ENCODE measurements around the gene TNRC6A. TPM values are rescaled to one million over a fixed set of nuclear protein-coding genes. Genes with fewer than 3 reads are reported as not detected.

The TNRC6A gene
- polyA plus RNA-seq, 4 donors: 46.7 to 77.3 (median 54.7) TPM

GRCh38 chr16:24861461-24861860 lies 132.0 kb downstream of the TNRC6A start:
- no peak for DNase-seq (ENCODE audit: low read depth in 4 of 4, low spot score in 3 of 4)

GRCh38 chr16:24863582-24864437 lies 134.4 kb downstream of the TNRC6A start:
- no peak for DNase-seq (ENCODE audit: low read depth in 4 of 4, low spot score in 3 of 4)

GRCh38 chr16:24869033-24869432 lies 139.6 kb downstream of the TNRC6A start:
- no peak for DNase-seq (ENCODE audit: low read depth in 4 of 4, low spot score in 3 of 4)

- DNase-seq (ENCODE audit: low read depth in 4 of 4, low spot score in 3 of 4): no peak
These were observed 142.4 kb downstream of the TNRC6A start for GRCh38 chr16:24871891-24872290.

GRCh38 chr16:24873028-24873427 lies 143.6 kb downstream of the TNRC6A start:
- DNase-seq (ENCODE audit: low read depth in 4 of 4, low spot score in 3 of 4): no peak

GRCh38 chr16:24875466-24875865 lies 146.0 kb downstream of the TNRC6A start:
- no peak for DNase-seq (ENCODE audit: low read depth in 4 of 4, low spot score in 3 of 4)

Other genes starting within 250 kb of the TNRC6A start
- 10 to 100 TPM; 72.4 to 82.0 (median 78.4) TPM for gene RBBP6, start 190.1 kb upstream of the TNRC6A start, polyA plus RNA-seq (ENCODE audit: insufficient read length in 4 of 4)
- 1 to 10 TPM in 3 of 4 donors, under 1 TPM in 1; 0.10 to 6.7 (median 4.0) TPM for gene SLC5A11, start 116.3 kb downstream of the TNRC6A start, polyA plus RNA-seq (ENCODE audit: insufficient read length in 4 of 4)